ENCODE data around the gene TMEM94. TPM values are rescaled to one million over a fixed set of nuclear protein-coding genes. Genes with fewer than 3 reads are reported as not detected.
"Not testable (repeated sequence)": the region's sequence is repeated elsewhere in the genome, so short reads cannot be mapped to it uniquely, and the experiment has no call there.

Gene TMEM94
- total RNA-seq, 1 experiment from 2014 or later, result 129 TPM

DNA sequence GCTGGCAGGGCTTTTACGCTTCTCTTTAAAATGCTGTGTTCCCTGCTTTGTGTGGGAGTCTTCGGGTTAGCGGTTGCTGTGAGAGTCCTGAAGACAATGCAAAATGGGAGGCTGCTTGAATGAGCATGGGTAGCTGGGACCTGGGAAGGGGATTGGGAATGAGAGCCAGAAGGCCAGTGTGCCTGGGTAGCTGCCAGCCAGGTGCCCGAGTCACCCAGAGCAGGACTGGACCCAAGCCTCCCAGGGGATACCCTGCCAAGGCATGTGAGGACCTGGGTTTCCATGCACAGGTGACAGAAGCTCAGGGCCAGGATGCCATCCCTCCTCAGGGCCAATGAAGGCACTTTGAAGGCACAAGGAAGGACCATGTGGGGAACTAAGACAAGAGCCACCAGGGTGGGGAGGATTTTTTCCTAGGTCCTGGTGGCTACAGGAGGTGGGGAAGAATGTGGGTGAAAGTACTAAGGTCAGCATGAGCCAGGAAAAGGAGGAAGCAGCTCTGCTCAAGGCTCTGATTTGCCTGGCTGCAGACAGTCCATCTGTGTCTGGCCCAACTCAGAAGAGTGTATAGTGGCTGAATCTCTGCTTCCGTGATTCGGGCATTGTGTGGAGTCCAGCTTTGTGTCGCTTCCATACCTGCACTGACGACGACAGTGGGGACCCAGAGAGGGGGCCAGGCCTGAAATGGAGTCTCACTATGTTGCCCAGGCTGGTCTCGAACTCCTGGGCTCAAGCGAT, 20.5 kb downstream of the TMEM94 start:
- intact Hi-C loops (cut with micrococcal nuclease; ENCODE audit: unreplicated experiment), result no loop called here
- no peaks in the 10 kb centered on the region for H3K9me3 ChIP-seq (ENCODE audit: control insufficient read depth, insufficient read depth, low read depth, low read length)
- no peaks in the 10 kb centered on the region for H3K4me1 ChIP-seq (ENCODE audit: control insufficient read depth, insufficient read depth, low read length)
- in situ Hi-C loops (cut with HindIII; ENCODE audit: low pct_unique_long_range_greater_than_20kb, low sequenced_read_pairs), result no loop called here
- no peaks in the 10 kb centered on the region for H3K27me3 ChIP-seq (ENCODE audit: control insufficient read depth, insufficient read depth, low read length)
- DNase-seq (ENCODE audit: low read depth, low spot score) (no peak), ATAC-seq (no peak)
- TSS peak; percentile 49 for BruUV-seq (replicated peaks)
- POLR2A ChIA-PET, result no interaction called here
- H3K36me3 ChIP-seq (ENCODE audit: control insufficient read depth, insufficient read depth, low read length), result no peaks in the 10 kb centered on the region
- TF ChIP-seq, protein P1, sequence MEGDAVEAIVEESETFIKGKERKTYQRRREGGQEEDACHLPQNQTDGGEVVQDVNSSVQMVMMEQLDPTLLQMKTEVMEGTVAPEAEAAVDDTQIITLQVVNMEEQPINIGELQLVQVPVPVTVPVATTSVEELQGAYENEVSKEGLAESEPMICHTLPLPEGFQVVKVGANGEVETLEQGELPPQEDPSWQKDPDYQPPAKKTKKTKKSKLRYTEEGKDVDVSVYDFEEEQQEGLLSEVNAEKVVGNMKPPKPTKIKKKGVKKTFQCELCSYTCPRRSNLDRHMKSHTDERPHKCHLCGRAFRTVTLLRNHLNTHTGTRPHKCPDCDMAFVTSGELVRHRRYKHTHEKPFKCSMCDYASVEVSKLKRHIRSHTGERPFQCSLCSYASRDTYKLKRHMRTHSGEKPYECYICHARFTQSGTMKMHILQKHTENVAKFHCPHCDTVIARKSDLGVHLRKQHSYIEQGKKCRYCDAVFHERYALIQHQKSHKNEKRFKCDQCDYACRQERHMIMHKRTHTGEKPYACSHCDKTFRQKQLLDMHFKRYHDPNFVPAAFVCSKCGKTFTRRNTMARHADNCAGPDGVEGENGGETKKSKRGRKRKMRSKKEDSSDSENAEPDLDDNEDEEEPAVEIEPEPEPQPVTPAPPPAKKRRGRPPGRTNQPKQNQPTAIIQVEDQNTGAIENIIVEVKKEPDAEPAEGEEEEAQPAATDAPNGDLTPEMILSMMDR (IDR thresholded peaks at IDR 0.05), result no peak
- TF ChIP-seq TCF7L2 (IDR thresholded peaks at IDR 0.05; ENCODE audit: low read depth, low read length) (no peak), POLR2AphosphoS5 (IDR thresholded peaks at IDR 0.05; ENCODE audit: low read depth, low read length) (no peak), SIN3A (IDR thresholded peaks at IDR 0.05; ENCODE audit: borderline replicate concordance, insufficient read depth, low read depth, low read length) (no peak), REST (IDR thresholded peaks at IDR 0.05; ENCODE audit: insufficient read depth in 1 of 2, low read depth in 2 of 2, low read length in 1 of 2) (no peak)
- H3K4me3 ChIP-seq (ENCODE audit: low read depth in 2 of 2, low read length in 2 of 2), result no peak overlapping the region
- CTCF ChIA-PET, result interaction anchor here (0.5 kb wide), 1 partner anchor 151 kb away, joined by 6 read pairs; no protein-coding TSS in a partner anchor
- H3K27ac ChIP-seq (ENCODE audit: low read length), result no peak overlapping the region

GRCh38 chr17:75477490-75477862, 21.0 kb downstream of the TMEM94 start:
- H3K27me3 ChIP-seq (ENCODE audit: control insufficient read depth, insufficient read depth, low read length); H3K9me3 ChIP-seq (ENCODE audit: control insufficient read depth, insufficient read depth, low read depth, low read length); BruUV-seq (replicated peaks); POLR2A ChIA-PET; H3K4me3 ChIP-seq (ENCODE audit: low read depth in 2 of 2, low read length in 2 of 2); in situ Hi-C loops (cut with HindIII; ENCODE audit: low pct_unique_long_range_greater_than_20kb, low sequenced_read_pairs); DNase-seq (ENCODE audit: low read depth, low spot score); H3K36me3 ChIP-seq (ENCODE audit: control insufficient read depth, insufficient read depth, low read length); H3K4me1 ChIP-seq (ENCODE audit: control insufficient read depth, insufficient read depth, low read length); ATAC-seq; H3K27ac ChIP-seq (ENCODE audit: low read length); intact Hi-C loops (cut with micrococcal nuclease; ENCODE audit: unreplicated experiment): not testable (repeated sequence)
- CTCF ChIA-PET, result interaction anchor here (0.5 kb wide), 1 partner anchor 151 kb away, joined by 6 read pairs; no protein-coding TSS in a partner anchor

DNA sequence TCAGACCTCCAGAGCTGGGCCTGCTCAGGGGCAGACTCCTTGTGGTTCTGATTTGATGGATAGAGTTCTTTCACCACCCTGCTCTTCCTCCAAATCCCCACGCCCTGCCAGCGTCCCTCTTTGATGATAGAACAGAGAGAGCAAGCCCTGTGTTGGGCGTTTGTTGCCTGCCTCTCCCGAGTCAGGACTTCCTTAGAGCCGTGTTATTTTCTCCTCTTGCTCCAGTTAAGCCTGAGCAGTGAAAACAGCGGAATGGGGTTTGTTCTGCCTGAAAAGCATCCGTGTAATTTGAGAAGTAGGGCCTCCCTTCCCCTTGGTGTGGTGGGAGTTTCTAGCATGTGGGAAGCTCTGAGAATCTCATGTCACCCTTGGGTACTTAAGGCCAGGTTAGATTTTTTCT, 22.1 kb downstream of the TMEM94 start:
- Histone ChIP-seq H3K4me3 (ENCODE audit: low read depth in 2 of 2, low read length in 2 of 2) (no peak overlapping the region), H3K27me3 (ENCODE audit: control insufficient read depth, insufficient read depth, low read length) (no peaks in the 10 kb centered on the region), H3K9me3 (ENCODE audit: control insufficient read depth, insufficient read depth, low read depth, low read length) (no peaks in the 10 kb centered on the region), H3K4me1 (ENCODE audit: control insufficient read depth, insufficient read depth, low read length) (no peaks in the 10 kb centered on the region), H3K36me3 (ENCODE audit: control insufficient read depth, insufficient read depth, low read length) (no peaks in the 10 kb centered on the region), H3K27ac (ENCODE audit: low read length) (no peak overlapping the region)
- DNase-seq (ENCODE audit: low read depth, low spot score), result no peak
- TF ChIP-seq, protein P1 (IDR thresholded peaks at IDR 0.05), result no peak
- TF ChIP-seq TCF7L2 (IDR thresholded peaks at IDR 0.05; ENCODE audit: low read depth, low read length) (no peak), SIN3A (IDR thresholded peaks at IDR 0.05; ENCODE audit: borderline replicate concordance, insufficient read depth, low read depth, low read length) (no peak), REST (IDR thresholded peaks at IDR 0.05; ENCODE audit: insufficient read depth in 1 of 2, low read depth in 2 of 2, low read length in 1 of 2) (no peak), POLR2AphosphoS5 (IDR thresholded peaks at IDR 0.05; ENCODE audit: low read depth, low read length) (no peak)
- ATAC-seq, result no peak
- ChIA-PET POLR2A (no interaction called here), CTCF (no interaction called here)
- in situ Hi-C loops (cut with HindIII; ENCODE audit: low pct_unique_long_range_greater_than_20kb, low sequenced_read_pairs) (no loop called here), intact Hi-C loops (cut with micrococcal nuclease; ENCODE audit: unreplicated experiment) (no loop called here)
- BruUV-seq (replicated peaks), result TSS peak; percentile 62
